PC-3 (cell line): ENCODE measurements around the gene SRGN. TPM values are rescaled to one million over a fixed set of nuclear protein-coding genes. Genes with fewer than 3 reads are reported as not detected.
A peak's percentile ranks its signal among the peaks of the same experiment; 100 is the strongest.

ENCODE experiments used
- ATAC-seq: fragments of 200-7000 bp; cut with Tn5 transposase; 2 replicates; pipeline ENCODE4 v1.9.1; 2020; ENCODE audit warnings: mild to moderate bottlenecking, moderate library complexity
- BruUV-seq: library from RNA; stranded (reverse); fragments of 400-500 nt; replicated peaks from 2 replicates; lab custom pipeline; 2021; lab: Mats Ljungman, UMichigan
- CTCF ChIA-PET: fragments of 300-600 bp; sonication (Branson Sonifier 250); formaldehyde crosslinking; loops from one replicate; lab custom pipeline; 2022; ENCODE audit warnings: antibody characterized with exemption; lab: Charles Lee
- POLR2A ChIA-PET: fragments of 300-600 bp; sonication (Branson Sonifier 250); formaldehyde crosslinking; loops from one replicate; lab custom pipeline; 2022; ENCODE audit warnings: antibody characterized with exemption; ENCODE audit not compliant: unreplicated experiment; lab: Charles Lee
- DNase-seq: peaks from one replicate; pipeline ENCODE4 v3.0.0-alpha.2; 2015
- H2AFZ ChIP-seq: fragments of 300-600 bp; sonication (generic); 2 replicates; pipeline ENCODE4 v1.6.0; 2016; ENCODE audit warnings: antibody characterized with exemption, low read length
- H3F3A ChIP-seq: fragments of 300-600 bp; sonication (generic); one replicate; pipeline ENCODE4 v1.6.0; 2017; ENCODE audit warnings: antibody characterized with exemption, low read length, control low read depth, mild to moderate bottlenecking; ENCODE audit not compliant: unreplicated experiment
- H3K27ac ChIP-seq: fragments of 300-600 bp; sonication (generic); 2 replicates; pipeline ENCODE4 v1.5.1; 2016; ENCODE audit warnings: mild to moderate bottlenecking, low read length
- H3K27me3 ChIP-seq: fragments of 300-600 bp; sonication (generic); 2 replicates; pipeline ENCODE4 v1.6.1; 2016; ENCODE audit warnings: low read length, mixed read lengths
- H3K36me3 ChIP-seq: fragments of 300-600 bp; sonication (generic); 2 replicates; pipeline ENCODE4 v1.6.1; 2016; ENCODE audit warnings: low read depth, mixed run types, low read length, mixed read lengths
- H3K4me1 ChIP-seq: fragments of 300-600 bp; sonication (generic); 2 replicates; pipeline ENCODE4 v1.5.1; 2016; ENCODE audit warnings: low read length; ENCODE audit not compliant: insufficient read depth
- H3K4me2 ChIP-seq: fragments of 300-600 bp; sonication (generic); 2 replicates; pipeline ENCODE4 v1.6.0; 2016; ENCODE audit warnings: low read length
- H3K4me3 ChIP-seq: fragments of 300-600 bp; sonication (generic); 2 replicates; pipeline ENCODE4 v1.5.1; 2016; ENCODE audit warnings: mild to moderate bottlenecking, low read length, mixed read lengths
- H3K79me2 ChIP-seq: fragments of 300-600 bp; sonication (generic); 2 replicates; pipeline ENCODE4 v1.6.1; 2017; ENCODE audit warnings: low read length, mixed read lengths
- H3K9ac ChIP-seq: fragments of 300-600 bp; sonication (generic); 2 replicates; pipeline ENCODE4 v1.6.0; 2016; ENCODE audit warnings: mild to moderate bottlenecking, low read length
- H3K9me2 ChIP-seq: fragments of 300-600 bp; sonication (generic); replicated peaks from 2 replicates; pipeline ENCODE4 v1.6.1; 2016; ENCODE audit warnings: mixed run types, low read length, mixed read lengths
- H3K9me3 ChIP-seq: fragments of 300-600 bp; sonication (generic); 2 replicates; pipeline ENCODE4 v1.6.1; 2016; ENCODE audit warnings: low read length, mixed read lengths
- H4K20me1 ChIP-seq: fragments of 300-600 bp; sonication (generic); 2 replicates; pipeline ENCODE4 v1.6.1; 2016; ENCODE audit warnings: low read length, mixed read lengths
- EZH2 ChIP-seq: fragments of 300-600 bp; sonication (generic); IDR thresholded peaks from one replicate; pipeline ENCODE4 v1.6.1; 2017; ENCODE audit warnings: antibody characterized with exemption, mild to moderate bottlenecking, low read length; ENCODE audit not compliant: unreplicated experiment
- EZH2phosphoT487 ChIP-seq: fragments of 300-600 bp; sonication (generic); IDR thresholded peaks from 2 replicates; pipeline ENCODE4 v1.6.1; 2018; ENCODE audit warnings: mild to moderate bottlenecking, antibody characterized with exemption, low read length, borderline replicate concordance
- intact Hi-C: fragments of 100-400 bp; cut with micrococcal nuclease; formaldehyde crosslinking; loops from 2 replicates; pipeline ENCODE4 v1.9.0; 2023
- total RNA-seq: library from RNA; depleted of rRNA; stranded (reverse); fragments of >200 nt; gene quantifications from 2 replicates; pipeline ENCODE4 v1.2.3, GENCODE V29; 2014
- TF ChIP-seq, protein P1 (sequence below): fragments of 300-600 bp; sonication (generic); conservative IDR thresholded peaks from 2 replicates; pipeline ENCODE4 v1.5.1; 2017; ENCODE audit warnings: antibody characterized with exemption, low read depth, mild to moderate bottlenecking, low read length

Gene SRGN
- total RNA-seq, 1 experiment from 2014 or later: 422 TPM

DNA sequence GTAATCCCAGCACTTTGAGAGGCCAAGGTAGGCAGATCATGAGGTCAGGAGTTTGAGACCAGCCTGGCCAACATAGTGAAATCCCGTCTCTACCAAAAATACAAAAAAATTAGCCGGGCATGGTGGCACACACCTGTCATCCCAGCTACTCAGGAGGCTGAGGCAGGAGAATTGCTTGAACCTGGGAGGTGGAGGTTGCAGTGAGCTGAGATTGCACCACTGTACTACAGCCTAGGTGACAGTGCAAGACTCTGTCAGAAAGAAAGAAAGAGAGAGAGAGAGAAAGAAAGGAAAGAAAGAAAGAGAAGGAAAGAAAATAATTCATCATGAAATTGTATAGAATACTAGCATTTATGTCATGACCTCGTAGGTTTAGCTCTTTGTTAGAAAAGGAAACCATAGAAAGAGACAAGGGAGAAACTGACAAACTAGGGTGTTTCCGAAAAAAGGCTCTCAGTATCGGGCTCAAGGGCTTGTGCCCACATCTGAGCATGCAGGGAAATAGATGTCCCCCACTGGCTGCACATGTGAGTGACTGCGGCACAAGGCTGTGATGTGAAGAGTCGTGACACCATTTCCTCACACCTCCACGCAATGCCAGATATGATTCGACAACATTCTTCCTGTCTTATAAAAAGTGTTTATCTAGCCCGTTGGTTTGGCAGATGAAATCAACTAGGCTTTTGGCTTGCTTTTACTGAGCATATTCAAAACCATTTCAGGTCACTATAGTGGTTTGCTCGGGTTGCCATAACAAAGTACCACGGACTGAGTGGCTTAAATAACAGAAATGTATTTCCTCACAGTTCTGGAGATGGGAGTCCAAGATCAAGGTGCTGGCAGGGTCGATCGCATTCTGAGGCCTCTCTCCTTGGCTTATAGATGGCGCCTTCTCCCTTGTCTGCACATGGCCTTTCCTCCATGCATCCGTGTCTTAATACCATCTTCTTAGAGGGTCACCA, 2.0 kb downstream of the SRGN start:
- H2AFZ ChIP-seq: no peak overlapping the region
- CTCF ChIA-PET: interaction anchor here (0.6 kb wide), 1 partner anchor 51 kb away, joined by 7 read pairs; no protein-coding TSS in a partner anchor
- no peaks in the 10 kb centered on the region for H3K9me2 ChIP-seq
- peak overlapping the region; percentile 82 for H3K4me2 ChIP-seq
- peaks cover 7% of the 10 kb centered on the region for H4K20me1 ChIP-seq
- H3K27me3 ChIP-seq: no peaks in the 10 kb centered on the region
- H3K9me3 ChIP-seq: no peaks in the 10 kb centered on the region
- peak overlapping the region; percentile 70 for H3K9ac ChIP-seq
- H3F3A ChIP-seq: peaks cover 13% of the 10 kb centered on the region
- peak; percentile 63 for DNase-seq
- H3K4me3 ChIP-seq: peak overlapping the region; percentile 72
- peaks cover 9% of the 10 kb centered on the region for H3K36me3 ChIP-seq
- peaks cover 69% of the 10 kb centered on the region for H3K79me2 ChIP-seq
- POLR2A ChIA-PET: no interaction called here
- H3K4me1 ChIP-seq: peaks cover 56% of the 10 kb centered on the region
- intact Hi-C loops: no loop called here
- ATAC-seq: 0 out of 2 replicates have a peak, but pooled peaks have one; percentile 1
- H3K27ac ChIP-seq: peak overlapping the region; percentile 77
- no TSS peak for BruUV-seq
- no peak for TF ChIP-seq EZH2phosphoT487
- TF ChIP-seq EZH2: no peak
- TF ChIP-seq, protein P1, sequence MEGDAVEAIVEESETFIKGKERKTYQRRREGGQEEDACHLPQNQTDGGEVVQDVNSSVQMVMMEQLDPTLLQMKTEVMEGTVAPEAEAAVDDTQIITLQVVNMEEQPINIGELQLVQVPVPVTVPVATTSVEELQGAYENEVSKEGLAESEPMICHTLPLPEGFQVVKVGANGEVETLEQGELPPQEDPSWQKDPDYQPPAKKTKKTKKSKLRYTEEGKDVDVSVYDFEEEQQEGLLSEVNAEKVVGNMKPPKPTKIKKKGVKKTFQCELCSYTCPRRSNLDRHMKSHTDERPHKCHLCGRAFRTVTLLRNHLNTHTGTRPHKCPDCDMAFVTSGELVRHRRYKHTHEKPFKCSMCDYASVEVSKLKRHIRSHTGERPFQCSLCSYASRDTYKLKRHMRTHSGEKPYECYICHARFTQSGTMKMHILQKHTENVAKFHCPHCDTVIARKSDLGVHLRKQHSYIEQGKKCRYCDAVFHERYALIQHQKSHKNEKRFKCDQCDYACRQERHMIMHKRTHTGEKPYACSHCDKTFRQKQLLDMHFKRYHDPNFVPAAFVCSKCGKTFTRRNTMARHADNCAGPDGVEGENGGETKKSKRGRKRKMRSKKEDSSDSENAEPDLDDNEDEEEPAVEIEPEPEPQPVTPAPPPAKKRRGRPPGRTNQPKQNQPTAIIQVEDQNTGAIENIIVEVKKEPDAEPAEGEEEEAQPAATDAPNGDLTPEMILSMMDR: no peak

- TF ChIP-seq EZH2: no peak
- TF ChIP-seq EZH2phosphoT487: no peak
- TF ChIP-seq, protein P1: no peak
These were observed 2.8 kb downstream of the SRGN start for GRCh38 chr10:69090685-69091084.

More at GRCh38 chr10:69090685-69091084, 2.8 kb downstream of the SRGN start:
- Histone ChIP-seq H2AFZ (no peak overlapping the region), H3K27me3 (no peaks in the 10 kb centered on the region), H3K9ac (no peak overlapping the region), H3K4me2 (peak overlapping the region; percentile 82), H3K4me3 (peak overlapping the region; percentile 72), H3K36me3 (peaks cover 9% of the 10 kb centered on the region), H3F3A (peaks cover 13% of the 10 kb centered on the region), H3K9me3 (no peaks in the 10 kb centered on the region), H3K79me2 (peaks cover 76% of the 10 kb centered on the region), H3K27ac (peak overlapping the region; percentile 77), H3K4me1 (peaks cover 56% of the 10 kb centered on the region), H4K20me1 (peaks cover 7% of the 10 kb centered on the region), H3K9me2 (no peaks in the 10 kb centered on the region)
- no TSS peak for BruUV-seq
- intact Hi-C loops: no loop called here
- ATAC-seq: peak; percentile 21
- ChIA-PET POLR2A (no interaction called here), CTCF (interaction anchor here (0.6 kb wide), 1 partner anchor 52 kb away, joined by 7 read pairs; no protein-coding TSS in a partner anchor)
- DNase-seq: peak; percentile 83
